HepG2 (cell line): ENCODE measurements around the gene SRP14. TPM values are rescaled to one million over a fixed set of nuclear protein-coding genes. Genes with fewer than 3 reads are reported as not detected.

Source experiments
- DPF2 ChIP-seq: sonication (generic); formaldehyde crosslinking; IDR thresholded peaks from 2 replicates; pipeline ENCODE4 v1.4.0; 2020; ENCODE audit warnings: mild to moderate bottlenecking, low read depth, missing genetic modification reagents, borderline replicate concordance
- KDM2A ChIP-seq: sonication (generic); formaldehyde crosslinking; IDR thresholded peaks from 2 replicates; pipeline ENCODE4 v1.4.0; 2020; ENCODE audit warnings: low read depth, missing genetic modification reagents, borderline replicate concordance
- LCORL ChIP-seq, 2 experiments: fragments of 450-650 bp in 1 of 2; sonication (generic) in 1 of 2; formaldehyde crosslinking in 1 of 2; IDR thresholded peaks; 2 replicates each; pipeline versions ENCODE4 v1.5.0 to v1.6.1; 2017 to 2020; ENCODE audit warnings: antibody characterized with exemption in 1 of 2, missing genetic modification reagents in 1 of 2
- NFE2 ChIP-seq: sonication (generic); formaldehyde crosslinking; IDR thresholded peaks from 2 replicates; pipeline ENCODE4 v1.4.0; 2020; ENCODE audit warnings: missing genetic modification reagents
- NONO ChIP-seq, 2 experiments: fragments of 450-650 bp in 1 of 2; sonication (generic) in 1 of 2; formaldehyde crosslinking in 1 of 2; IDR thresholded peaks in 1 of 2; conservative IDR thresholded peaks in 1 of 2; 2 replicates each; pipeline versions ENCODE4 v1.6.1 to v1.8.0; 2017 to 2022; ENCODE audit warnings: mild to moderate bottlenecking in 1 of 2, missing genetic modification reagents in 1 of 2, moderate library complexity in 1 of 2
- NR2C2 ChIP-seq: sonication (generic); formaldehyde crosslinking; IDR thresholded peaks from 2 replicates; pipeline ENCODE4 v1.4.0; 2020; ENCODE audit warnings: missing genetic modification reagents, mild to moderate bottlenecking, moderate library complexity, borderline replicate concordance
- PATZ1 ChIP-seq: sonication (generic); formaldehyde crosslinking; IDR thresholded peaks from 2 replicates; pipeline ENCODE4 v1.4.0; 2020; ENCODE audit warnings: missing genetic modification reagents
- PHF5A ChIP-seq: IDR thresholded peaks from one replicate; pipeline ENCODE4 v1.6.1; 2018; ENCODE audit warnings: low read depth, missing genetic modification reagents; ENCODE audit not compliant: unreplicated experiment
- POLR2A ChIP-seq, 2 experiments: IDR thresholded peaks; 2 replicates each; pipeline ENCODE4 v1.6.1; 2011; ENCODE audit warnings: low read depth in 2 of 2, low read length in 2 of 2, mild to moderate bottlenecking in 1 of 2, moderate library complexity in 1 of 2; ENCODE audit not compliant: insufficient read depth in 1 of 2
- SP1 ChIP-seq, 2 experiments: fragments of 450-650 bp in 1 of 2; sonication (generic) in 1 of 2; formaldehyde crosslinking in 1 of 2; IDR thresholded peaks; 2 replicates each; pipeline versions ENCODE4 v1.4.0 to v1.6.1; 2016 to 2020; ENCODE audit warnings: missing genetic modification reagents in 1 of 2
- STAG1 ChIP-seq: sonication (generic); formaldehyde crosslinking; IDR thresholded peaks from 2 replicates; pipeline ENCODE4 v1.4.0; 2020; ENCODE audit warnings: missing genetic modification reagents
- TCF7 ChIP-seq: sonication (generic); IDR thresholded peaks from 2 replicates; pipeline ENCODE4 v1.6.1; 2016; ENCODE audit warnings: antibody characterized with exemption, low read depth
- XBP1 ChIP-seq: sonication (generic); formaldehyde crosslinking; IDR thresholded peaks from 2 replicates; pipeline ENCODE4 v1.5.0; 2020; ENCODE audit warnings: missing genetic modification reagents
- YEATS4 ChIP-seq: sonication (generic); formaldehyde crosslinking; IDR thresholded peaks from 2 replicates; pipeline ENCODE4 v1.4.0; 2020; ENCODE audit warnings: missing genetic modification reagents, borderline replicate concordance
- ZBTB25 ChIP-seq: IDR thresholded peaks from 2 replicates; pipeline ENCODE4 v1.6.1; 2018; ENCODE audit warnings: missing genetic modification reagents
- ZMYM3 ChIP-seq: sonication (generic); formaldehyde crosslinking; IDR thresholded peaks from 2 replicates; pipeline ENCODE4 v1.5.1; 2020; ENCODE audit warnings: mild to moderate bottlenecking, missing genetic modification reagents
- ZNF776 ChIP-seq: sonication (generic); formaldehyde crosslinking; IDR thresholded peaks from 2 replicates; pipeline ENCODE4 v1.4.0; 2020; ENCODE audit warnings: mild to moderate bottlenecking, missing genetic modification reagents
- ZNF788 ChIP-seq: sonication (generic); formaldehyde crosslinking; IDR thresholded peaks from 2 replicates; pipeline ENCODE4 v1.5.0; 2020; ENCODE audit warnings: mild to moderate bottlenecking, missing genetic modification reagents, borderline replicate concordance
- polyA plus RNA-seq, 8 experiments: library from polyadenylated mRNA; depleted of rRNA in 3 of 8; stranded (reverse) in 7 of 8; unstranded in 1 of 8; fragments of >200 nt; fragmentation: Illumina TruSeq in 4 of 8; extraction: Trizol in 4 of 8; gene quantifications; 2 replicates each; pipeline versions ENCODE4 v1.2.1 to v1.2.3, GENCODE V29; 2011 to 2016; ENCODE audit warnings: low read depth in 4 of 8, missing spikeins in 1 of 8, mixed read lengths in 1 of 8; ENCODE audit not compliant: insufficient read depth in 1 of 8
- total RNA-seq, 5 experiments: library from RNA; depleted of rRNA; stranded (reverse); fragments of >200 nt; fragmentation: Illumina TruSeq; extraction: Trizol; gene quantifications; 2 replicates each; pipeline ENCODE4 v1.2.3, GENCODE V29; 2016; ENCODE audit warnings: low read depth in 1 of 5
- TF ChIP-seq, protein P1 (sequence below), 2 experiments: sonication (generic) in 1 of 2; formaldehyde crosslinking in 1 of 2; IDR thresholded peaks; 2 replicates each; pipeline versions ENCODE4 v1.4.0 to v1.6.1; 2016 to 2020; ENCODE audit warnings: borderline replicate concordance in 1 of 2, low read depth in 1 of 2, mild to moderate bottlenecking in 1 of 2, missing genetic modification reagents in 1 of 2
- TF ChIP-seq, protein P2 (sequence below): sonication (generic); formaldehyde crosslinking; IDR thresholded peaks from 2 replicates; pipeline ENCODE4 v1.4.0; 2020; ENCODE audit warnings: missing genetic modification reagents

The SRP14 gene
- total and polyA plus RNA-seq, 2 of the 13 experiments (the other 11 are each of a cell fraction or from before 2014, with no cell fraction given), result 208 to 356 TPM

DNA sequence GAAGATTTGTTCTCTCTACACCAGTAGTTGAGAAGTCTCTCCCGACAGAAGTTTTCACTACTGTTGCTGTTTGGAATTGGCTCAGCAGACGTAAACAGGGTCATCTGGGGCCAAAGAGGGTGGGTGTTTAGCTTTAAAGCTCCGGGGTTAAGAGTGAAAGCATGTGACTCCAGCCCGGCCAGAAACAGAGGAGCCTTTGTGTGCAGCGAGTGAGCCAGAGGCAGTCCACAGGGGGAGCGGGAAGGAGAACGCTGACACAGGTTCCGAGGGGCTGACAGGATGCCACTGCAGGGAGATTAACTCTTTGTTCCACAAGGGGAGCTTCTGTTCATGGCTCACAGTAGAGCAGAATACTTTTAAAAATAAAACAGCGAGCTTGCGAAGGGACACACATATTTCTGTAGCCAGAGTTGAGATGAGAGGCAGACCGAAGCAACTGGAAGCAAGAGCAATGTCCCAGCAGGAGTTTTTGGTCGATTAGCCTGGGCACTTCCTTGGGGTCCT lies 42.8 kb upstream of the SRP14 start (continued):
- peak; percentile 64; the same call in 1 of the 2 replicates for TF ChIP-seq YEATS4 (CRISPR knock-in tag)
- TF ChIP-seq KDM2A (CRISPR knock-in tag), result peak; percentile 66; the same call in 1 of the 2 replicates
- TF ChIP-seq, protein P1, sequence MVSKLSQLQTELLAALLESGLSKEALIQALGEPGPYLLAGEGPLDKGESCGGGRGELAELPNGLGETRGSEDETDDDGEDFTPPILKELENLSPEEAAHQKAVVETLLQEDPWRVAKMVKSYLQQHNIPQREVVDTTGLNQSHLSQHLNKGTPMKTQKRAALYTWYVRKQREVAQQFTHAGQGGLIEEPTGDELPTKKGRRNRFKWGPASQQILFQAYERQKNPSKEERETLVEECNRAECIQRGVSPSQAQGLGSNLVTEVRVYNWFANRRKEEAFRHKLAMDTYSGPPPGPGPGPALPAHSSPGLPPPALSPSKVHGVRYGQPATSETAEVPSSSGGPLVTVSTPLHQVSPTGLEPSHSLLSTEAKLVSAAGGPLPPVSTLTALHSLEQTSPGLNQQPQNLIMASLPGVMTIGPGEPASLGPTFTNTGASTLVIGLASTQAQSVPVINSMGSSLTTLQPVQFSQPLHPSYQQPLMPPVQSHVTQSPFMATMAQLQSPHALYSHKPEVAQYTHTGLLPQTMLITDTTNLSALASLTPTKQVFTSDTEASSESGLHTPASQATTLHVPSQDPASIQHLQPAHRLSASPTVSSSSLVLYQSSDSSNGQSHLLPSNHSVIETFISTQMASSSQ (IDR thresholded peaks at IDR 0.05; ENCODE audit: low read depth), result no peak
- TF ChIP-seq, protein P1 (CRISPR knock-in tag; IDR thresholded peaks at IDR 0.05; ENCODE audit: borderline replicate concordance), result peak; percentile 71; the same call in 1 of the 2 replicates
- peak; percentile 69 to 74; a peak in 3 of 4 replicates for TF ChIP-seq POLR2A (IDR thresholded peaks at IDR 0.05; ENCODE audit: insufficient read depth in 1 of 2, low read depth in 2 of 2, low read length in 2 of 2)
- TF ChIP-seq NR2C2 (CRISPR knock-in tag), result peak; percentile 67
- TF ChIP-seq TCF7, result peak; percentile 65
- peak; percentile 96 for TF ChIP-seq ZNF788 (CRISPR knock-in tag)
- TF ChIP-seq PHF5A (CRISPR knock-in tag), result peak; percentile 61
- peak; percentile 37; the same call in 1 of the 2 replicates for TF ChIP-seq ZBTB25
- TF ChIP-seq LCORL (IDR thresholded peaks at IDR 0.05), result no peak
- peak; percentile 68; the same call in 1 of the 2 replicates for TF ChIP-seq LCORL (CRISPR knock-in tag; IDR thresholded peaks at IDR 0.05)
- no peak for TF ChIP-seq NFE2
- peak; percentile 77 for TF ChIP-seq PATZ1 (CRISPR knock-in tag)
- TF ChIP-seq NONO (IDR thresholded peaks at IDR 0.05), result no peak
- peak; percentile 75 for TF ChIP-seq NONO (CRISPR knock-in tag; conservative IDR thresholded peaks at IDR 0.05)
- TF ChIP-seq XBP1 (CRISPR knock-in tag), result peak; percentile 23; the same call in 1 of the 2 replicates
- TF ChIP-seq, protein P2, sequence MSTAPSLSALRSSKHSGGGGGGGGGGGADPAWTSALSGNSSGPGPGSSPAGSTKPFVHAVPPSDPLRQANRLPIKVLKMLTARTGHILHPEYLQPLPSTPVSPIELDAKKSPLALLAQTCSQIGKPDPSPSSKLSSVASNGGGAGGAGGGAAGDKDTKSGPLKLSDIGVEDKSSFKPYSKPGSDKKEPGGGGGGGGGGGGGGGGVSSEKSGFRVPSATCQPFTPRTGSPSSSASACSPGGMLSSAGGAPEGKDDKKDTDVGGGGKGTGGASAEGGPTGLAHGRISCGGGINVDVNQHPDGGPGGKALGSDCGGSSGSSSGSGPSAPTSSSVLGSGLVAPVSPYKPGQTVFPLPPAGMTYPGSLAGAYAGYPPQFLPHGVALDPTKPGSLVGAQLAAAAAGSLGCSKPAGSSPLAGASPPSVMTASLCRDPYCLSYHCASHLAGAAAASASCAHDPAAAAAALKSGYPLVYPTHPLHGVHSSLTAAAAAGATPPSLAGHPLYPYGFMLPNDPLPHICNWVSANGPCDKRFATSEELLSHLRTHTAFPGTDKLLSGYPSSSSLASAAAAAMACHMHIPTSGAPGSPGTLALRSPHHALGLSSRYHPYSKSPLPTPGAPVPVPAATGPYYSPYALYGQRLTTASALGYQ, result peak; percentile 82; the same call in 1 of the 2 replicates
- no peak for TF ChIP-seq ZNF776 (CRISPR knock-in tag)
- no peak for TF ChIP-seq SP1 (IDR thresholded peaks at IDR 0.05)
- TF ChIP-seq SP1 (CRISPR knock-in tag; IDR thresholded peaks at IDR 0.05), result no peak; the same call in 1 of the 2 replicates
- TF ChIP-seq DPF2 (CRISPR knock-in tag), result peak; percentile 81
- peak; percentile 53; the same call in 1 of the 2 replicates for TF ChIP-seq ZMYM3
- peak; percentile 29 for TF ChIP-seq STAG1 (CRISPR knock-in tag)
